ENCODE measurements around the gene C1R. TPM values are rescaled to one million over a fixed set of nuclear protein-coding genes. Genes with fewer than 3 reads are reported as not detected.

Gene C1R
- total RNA-seq, 6 experiments from 2014 or later: 9.3 to 43.4 (median 36.0) TPM

- no peak overlapping the region for H3K27ac Mint-ChIP-seq
- peaks cover 9% of the 10 kb centered on the region for H3K27me3 Mint-ChIP-seq (ENCODE audit: insufficient read depth)
- no peaks in the 10 kb centered on the region for H3K36me3 Mint-ChIP-seq (ENCODE audit: low read depth)
- H3K9me3 Mint-ChIP-seq: no peaks in the 10 kb centered on the region
- no peak overlapping the region for H3K4me3 Mint-ChIP-seq
- no peak for TF ChIP-seq CTCF (IDR thresholded peaks at IDR 0.05)
- H3K4me1 Mint-ChIP-seq (ENCODE audit: low read depth): peaks cover 20% of the 10 kb centered on the region
- DNase-seq: no peak
These were observed 20.2 kb downstream of the C1R start for GRCh38 chr12:7072035-7072434.

GRCh38 chr12:7069386-7069785, 22.9 kb downstream of the C1R start:
- DNase-seq: no peak
- peaks cover 11% of the 10 kb centered on the region for H3K4me1 Mint-ChIP-seq (ENCODE audit: low read depth)
- no peak overlapping the region for H3K4me3 Mint-ChIP-seq
- TF ChIP-seq CTCF (IDR thresholded peaks at IDR 0.05): no peak
- peaks cover 6% of the 10 kb centered on the region for H3K27me3 Mint-ChIP-seq (ENCODE audit: insufficient read depth)
- H3K36me3 Mint-ChIP-seq (ENCODE audit: low read depth): peaks cover 7% of the 10 kb centered on the region; the same call in 1 of the 2 replicates
- no peaks in the 10 kb centered on the region for H3K9me3 Mint-ChIP-seq
- no peak overlapping the region for H3K27ac Mint-ChIP-seq

- DNase-seq: no peak
- no peak overlapping the region for H3K27ac Mint-ChIP-seq
- H3K9me3 Mint-ChIP-seq: no peaks in the 10 kb centered on the region
- H3K36me3 Mint-ChIP-seq (ENCODE audit: low read depth): peaks cover 7% of the 10 kb centered on the region; the same call in 1 of the 2 replicates
- TF ChIP-seq CTCF (IDR thresholded peaks at IDR 0.05): no peak
- no peak overlapping the region for H3K4me3 Mint-ChIP-seq
- peaks cover 6% of the 10 kb centered on the region for H3K27me3 Mint-ChIP-seq (ENCODE audit: insufficient read depth)
- peaks cover 11% of the 10 kb centered on the region for H3K4me1 Mint-ChIP-seq (ENCODE audit: low read depth)
These were observed 23.3 kb downstream of the C1R start for GRCh38 chr12:7068994-7069346.

- no peaks in the 10 kb centered on the region for H3K9me3 Mint-ChIP-seq
- peaks cover 6% of the 10 kb centered on the region for H3K27me3 Mint-ChIP-seq (ENCODE audit: insufficient read depth)
- peaks cover 7% of the 10 kb centered on the region; the same call in 1 of the 2 replicates for H3K36me3 Mint-ChIP-seq (ENCODE audit: low read depth)
- H3K27ac Mint-ChIP-seq: no peak overlapping the region
- no peak for DNase-seq
- TF ChIP-seq CTCF (IDR thresholded peaks at IDR 0.05): no peak
- H3K4me3 Mint-ChIP-seq: no peak overlapping the region
- H3K4me1 Mint-ChIP-seq (ENCODE audit: low read depth): peaks cover 11% of the 10 kb centered on the region
These were observed 23.8 kb downstream of the C1R start for GRCh38 chr12:7068240-7068993.

- Mint-ChIP-seq H3K36me3 (ENCODE audit: low read depth) (peaks cover 7% of the 10 kb centered on the region; the same call in 1 of the 2 replicates), H3K4me3 (no peak overlapping the region), H3K27me3 (ENCODE audit: insufficient read depth) (peaks cover 5% of the 10 kb centered on the region), H3K4me1 (ENCODE audit: low read depth) (peaks cover 11% of the 10 kb centered on the region), H3K9me3 (no peaks in the 10 kb centered on the region), H3K27ac (no peak overlapping the region)
- DNase-seq: no peak
- TF ChIP-seq CTCF (IDR thresholded peaks at IDR 0.05): no peak
These were observed 25.1 kb downstream of the C1R start for GRCh38 chr12:7067096-7067495.
